Psoas muscle (tissue), 8 donors: ENCODE results near the gene COL4A3. TPM values are rescaled to one million over a fixed set of nuclear protein-coding genes. Genes with fewer than 3 reads are reported as not detected.

Experiments
- ATAC-seq, 4 donors: fragments of 200-7000 bp; cut with Tn5 transposase; one replicate each; pipeline ENCODE4 v1.9.1; 2020; ENCODE audit warnings: moderate library complexity in 3 of 4, mild to moderate bottlenecking in 2 of 4
- DNase-seq, 2 donors: peaks; one replicate each; pipeline ENCODE4 v3.0.0-alpha.2; 2020
- H3K27ac ChIP-seq: fragments of 200-600 bp; one replicate; pipeline ENCODE4 v1.8.0; 2022
- H3K27me3 ChIP-seq, 3 donors: fragments of 200-600 bp in 1 of 3; one replicate each; pipeline versions ENCODE4 v1.6.1 to v1.8.0; 2013 to 2022; ENCODE audit warnings: low read length in 2 of 3, mild to moderate bottlenecking in 2 of 3, moderate library complexity in 1 of 3; ENCODE audit not compliant: insufficient read depth in 3 of 3
- H3K36me3 ChIP-seq, 2 donors: fragments of 200-600 bp in 1 of 2; one replicate each; pipeline versions ENCODE4 v1.6.1 to v1.8.0; 2013 to 2022; ENCODE audit warnings: low read depth in 1 of 2, mild to moderate bottlenecking in 1 of 2, moderate library complexity in 1 of 2; ENCODE audit not compliant: insufficient read depth in 1 of 2
- H3K4me1 ChIP-seq: fragments of 200-600 bp; one replicate; pipeline ENCODE4 v1.8.0; 2022
- H3K4me3 ChIP-seq: fragments of 200-600 bp; one replicate; pipeline ENCODE4 v1.8.0; 2022; ENCODE audit warnings: mild to moderate bottlenecking
- H3K9me3 ChIP-seq: fragments of 200-600 bp; one replicate; pipeline ENCODE4 v1.8.0; 2022
- WGBS, 3 donors: extraction: QIAGEN DNeasy Blood & Tissue Kit; methylation state at CpG; one replicate each; pipeline versions ENCODE4 v1.1.6 to v1.1.7; 2013; 5-methylcytosine and 5-hydroxymethylcytosine counted together
- intact Hi-C, 2 donors: fragments of 100-400 bp; cut with DNase I; formaldehyde crosslinking; loops; one replicate each; pipeline versions ENCODE4 v1.11.0 to v1.14.2; 2022
- polyA plus RNA-seq, 3 donors: library from polyadenylated mRNA; stranded (reverse); fragments of 200-250 nt; gene quantifications; one replicate each; pipeline ENCODE4 v1.2.3, GENCODE V29; 2013
- total RNA-seq, 4 donors: library from RNA; stranded (reverse); fragmentation: NEBNext Ultra II Directional in 2 of 4; extraction: Animal tissue kit (Norgen Biotek cat#: 25700) in 2 of 4; gene quantifications; one replicate each; pipeline versions ENCODE4 v1.2.1 to v1.2.4, GENCODE V29; 2021 to 2023
- TF ChIP-seq, protein P1 (sequence below): fragments of 200-600 bp; IDR thresholded peaks from one replicate; pipeline ENCODE4 v1.8.0; 2022; ENCODE audit warnings: antibody characterized with exemption
- donor health status: healthy with polysubstance abuse.
- donor health status: DM: no; HTN: no; CAD: no; lungs with moderate emphysema.
- donor health status: Bipolar disorder and iron deficiency.
- donor health status: healthy.
- donor health status: DM: yes; HTN: yes; CAD: no.
- donor health status: DM: no; HTN: no; CAD: no.
- donor health status: DM: no; HTN: no; CAD: no.
- donor health status: DM: yes; HTN: yes; CAD: no.

Gene COL4A3
- total and polyA plus RNA-seq, 7 donors: 3.1 to 29.4 (median 5.6) TPM

DNA sequence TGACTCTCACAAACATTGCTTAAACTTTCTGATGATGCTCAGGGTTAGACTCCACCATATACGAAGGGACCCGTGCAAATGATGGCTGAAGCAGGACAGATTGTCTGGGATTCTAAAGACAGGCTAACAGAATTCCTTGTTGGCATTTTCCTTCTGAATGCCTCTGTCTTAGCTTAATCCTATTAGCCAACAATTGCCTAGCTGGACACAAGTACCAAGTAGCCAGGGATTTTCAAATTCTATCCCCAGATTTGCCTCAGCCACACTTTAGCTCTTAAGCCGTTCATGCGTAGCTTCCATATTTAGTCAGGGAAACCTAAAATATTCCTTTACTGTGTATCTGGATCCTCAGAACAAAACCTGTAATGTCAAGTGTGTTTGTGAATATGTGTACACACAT is 40.0 kb downstream of the COL4A3 start:
- intact Hi-C loops: no loop called here
- Histone ChIP-seq H3K27ac (no peak overlapping the region), H3K4me1 (peaks cover 27% of the 10 kb centered on the region), H3K27me3 (no peaks in the 10 kb centered on the region), H3K36me3 (no peaks in the 10 kb centered on the region), H3K4me3 (no peak overlapping the region), H3K9me3 (no peaks in the 10 kb centered on the region)
- WGBS, 3 donors: 90 to 94% (median 94%) methylated on average over 4 of the region's 4 CpGs
- TF ChIP-seq, protein P1, sequence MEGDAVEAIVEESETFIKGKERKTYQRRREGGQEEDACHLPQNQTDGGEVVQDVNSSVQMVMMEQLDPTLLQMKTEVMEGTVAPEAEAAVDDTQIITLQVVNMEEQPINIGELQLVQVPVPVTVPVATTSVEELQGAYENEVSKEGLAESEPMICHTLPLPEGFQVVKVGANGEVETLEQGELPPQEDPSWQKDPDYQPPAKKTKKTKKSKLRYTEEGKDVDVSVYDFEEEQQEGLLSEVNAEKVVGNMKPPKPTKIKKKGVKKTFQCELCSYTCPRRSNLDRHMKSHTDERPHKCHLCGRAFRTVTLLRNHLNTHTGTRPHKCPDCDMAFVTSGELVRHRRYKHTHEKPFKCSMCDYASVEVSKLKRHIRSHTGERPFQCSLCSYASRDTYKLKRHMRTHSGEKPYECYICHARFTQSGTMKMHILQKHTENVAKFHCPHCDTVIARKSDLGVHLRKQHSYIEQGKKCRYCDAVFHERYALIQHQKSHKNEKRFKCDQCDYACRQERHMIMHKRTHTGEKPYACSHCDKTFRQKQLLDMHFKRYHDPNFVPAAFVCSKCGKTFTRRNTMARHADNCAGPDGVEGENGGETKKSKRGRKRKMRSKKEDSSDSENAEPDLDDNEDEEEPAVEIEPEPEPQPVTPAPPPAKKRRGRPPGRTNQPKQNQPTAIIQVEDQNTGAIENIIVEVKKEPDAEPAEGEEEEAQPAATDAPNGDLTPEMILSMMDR: no peak
- DNase-seq (no peak), ATAC-seq (no peak)

DNA sequence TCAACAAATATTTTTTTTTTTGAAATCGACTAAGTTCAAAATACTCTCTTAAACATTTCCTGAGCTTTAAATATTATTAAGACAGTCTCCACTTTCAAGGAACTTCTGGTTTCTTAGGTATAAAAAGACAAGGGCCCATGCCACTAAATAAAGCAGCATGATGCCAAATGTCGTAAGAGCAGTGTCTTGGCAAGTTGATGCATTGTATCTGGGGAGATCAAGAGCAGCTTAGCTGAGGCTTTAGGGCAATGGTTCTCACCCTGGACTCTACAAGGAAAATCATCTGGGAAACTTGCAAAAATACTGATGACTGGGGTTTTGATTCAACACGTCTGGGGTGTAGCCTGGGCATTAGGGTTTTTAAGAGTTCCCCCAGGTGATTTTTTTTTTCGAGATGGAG is 41.3 kb downstream of the COL4A3 start:
- Histone ChIP-seq H3K4me3 (no peak overlapping the region), H3K27ac (peak overlapping the region; percentile 2), H3K4me1 (peaks cover 26% of the 10 kb centered on the region), H3K36me3 (no peaks in the 10 kb centered on the region), H3K9me3 (no peaks in the 10 kb centered on the region), H3K27me3 (no peaks in the 10 kb centered on the region)
- intact Hi-C loops: no loop called here
- TF ChIP-seq, protein P1: no peak
- DNase-seq (no peak), ATAC-seq (peak in 3 of 4 donors; percentile 46 to 83 (median 83))
- WGBS, 3 donors: 64 to 73% (median 66%) methylated on average over 4 of the region's 4 CpGs

DNA sequence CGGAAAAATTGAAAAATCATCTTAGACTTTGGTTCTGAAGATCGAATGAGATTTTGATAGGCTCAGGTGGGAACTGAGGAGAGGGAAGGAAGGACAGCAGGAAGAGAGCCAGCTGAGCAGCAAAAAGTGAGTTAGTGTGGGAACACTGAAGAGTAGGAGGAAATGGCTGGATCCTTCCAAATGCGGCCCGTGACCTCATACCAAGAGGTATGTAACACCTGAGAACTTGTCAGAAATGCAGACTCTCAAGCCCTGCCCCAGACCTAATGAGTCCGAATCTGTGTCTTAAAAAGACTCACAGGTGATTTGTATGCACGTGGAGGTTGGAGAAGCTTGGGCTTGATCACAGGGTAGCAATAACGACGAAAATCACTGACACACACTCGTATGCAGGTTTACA is 42.0 kb downstream of the COL4A3 start:
- TF ChIP-seq, protein P1: no peak
- H3K27ac ChIP-seq: peak overlapping the region; percentile 2
- peak in 3 of 4 donors; percentile 17 to 36 (median 31) for ATAC-seq

DNA sequence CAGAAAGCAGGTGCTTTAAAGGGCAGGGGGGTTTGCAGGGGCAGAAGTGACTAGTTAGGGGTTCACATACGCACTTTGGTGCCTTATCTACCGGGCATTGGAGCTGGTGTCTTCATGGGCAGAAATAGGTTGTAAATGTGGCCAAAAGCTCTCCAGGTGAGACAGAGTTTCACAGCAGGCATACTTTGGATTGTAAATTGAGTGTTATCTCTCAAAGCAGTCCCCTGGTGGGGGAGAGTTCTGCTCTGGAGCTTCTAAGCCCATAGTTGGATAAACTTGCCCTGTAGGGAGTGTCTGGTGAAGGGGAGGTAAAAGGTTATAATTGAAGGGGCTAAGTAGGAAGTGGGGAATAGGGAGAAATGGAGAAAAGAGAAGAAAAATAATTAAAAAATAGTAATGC is 43.1 kb downstream of the COL4A3 start:
- Histone ChIP-seq H3K4me3 (no peak overlapping the region), H3K9me3 (no peaks in the 10 kb centered on the region), H3K27ac (no peak overlapping the region), H3K36me3 (no peaks in the 10 kb centered on the region), H3K27me3 (no peaks in the 10 kb centered on the region), H3K4me1 (peaks cover 25% of the 10 kb centered on the region)
- TF ChIP-seq, protein P1: no peak
- intact Hi-C loops: no loop called here
- 79 to 91% (median 86%) methylated on average over 2 of the region's 2 CpGs for WGBS, 3 donors
- no peak for ATAC-seq
- DNase-seq: no peak

More for the DNA sequence above, 42.0 kb downstream of the COL4A3 start:
- H3K4me3 ChIP-seq: no peak overlapping the region
- H3K9me3 ChIP-seq: no peaks in the 10 kb centered on the region
- no peaks in the 10 kb centered on the region for H3K27me3 ChIP-seq
- no peak for DNase-seq
- intact Hi-C loops: no loop called here
- H3K36me3 ChIP-seq: no peaks in the 10 kb centered on the region
- WGBS, 3 donors: 76 to 92% (median 82%) methylated on average over 9 of the region's 9 CpGs
- peaks cover 22% of the 10 kb centered on the region for H3K4me1 ChIP-seq

DNA sequence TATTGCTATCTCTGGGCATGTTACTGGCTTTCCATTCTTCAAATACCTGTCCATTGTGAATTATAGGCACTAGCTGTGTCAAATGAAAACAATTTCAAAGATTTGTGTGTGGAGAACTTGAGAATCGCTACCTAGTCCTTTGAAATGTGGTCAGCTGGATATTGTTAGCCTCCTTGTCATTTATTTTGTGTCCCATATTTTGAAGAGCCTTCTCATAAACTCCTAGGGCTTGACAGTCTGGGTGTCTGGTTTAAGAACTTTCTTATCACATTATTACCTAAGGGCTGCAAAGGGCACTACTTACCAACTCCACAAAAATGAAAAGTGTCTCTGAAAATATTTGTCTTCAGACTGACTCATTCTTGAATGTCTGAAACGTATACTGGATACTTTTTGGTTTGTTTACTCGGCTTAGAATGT is 50.2 kb downstream of the COL4A3 start:
- Histone ChIP-seq H3K27me3 (no peaks in the 10 kb centered on the region), H3K27ac (peak overlapping the region; percentile 61), H3K9me3 (no peaks in the 10 kb centered on the region), H3K4me3 (no peak overlapping the region), H3K36me3 (no peaks in the 10 kb centered on the region), H3K4me1 (peaks cover 26% of the 10 kb centered on the region)
- 40 to 56% (median 49%) methylated on average over 3 of the region's 3 CpGs for WGBS, 3 donors
- DNase-seq (no peak), ATAC-seq (peak; percentile 59 to 78 (median 61))
- TF ChIP-seq, protein P1: no peak
- intact Hi-C loops: no loop called here
